Small intestine (tissue), 7 donors: ENCODE measurements around the gene PDE8A. TPM values are rescaled to one million over a fixed set of nuclear protein-coding genes. Genes with fewer than 3 reads are reported as not detected.
A peak's percentile ranks its signal among the peaks of the same experiment; 100 is the strongest.

Experiments used
- DNase-seq, 2 donors: peaks; one replicate each; pipeline versions ENCODE4 v3.0.0 to v3.0.0-alpha.2; 2013
- FAIRE-seq: peaks from 2 replicates; lab custom pipeline; 2012; peaks lifted over from hg19 to GRCh38; lab: Jason Lieb, UNC
- H3K27ac ChIP-seq, 3 donors: one replicate each; pipeline ENCODE4 v1.5.1; 2013; ENCODE audit warnings: low read length in 2 of 3, mild to moderate bottlenecking in 2 of 3, control low read depth in 1 of 3, inconsistent platforms in 1 of 3, low read depth in 1 of 3, moderate library complexity in 1 of 3
- H3K27me3 ChIP-seq, 3 donors: one replicate each; pipeline ENCODE4 v1.6.1; 2013; ENCODE audit warnings: low read length in 3 of 3, inconsistent platforms in 1 of 3; ENCODE audit not compliant: control insufficient read depth in 3 of 3, insufficient read depth in 3 of 3
- H3K36me3 ChIP-seq, 3 donors: one replicate each; pipeline ENCODE4 v1.6.1; 2013; ENCODE audit warnings: low read length in 3 of 3, inconsistent platforms in 1 of 3, low read depth in 1 of 3, mild to moderate bottlenecking in 1 of 3, moderate library complexity in 1 of 3; ENCODE audit not compliant: control insufficient read depth in 3 of 3, insufficient read depth in 2 of 3
- H3K4me1 ChIP-seq, 3 donors: one replicate each; pipeline ENCODE4 v1.6.1; 2013; ENCODE audit warnings: low read length in 2 of 3, inconsistent platforms in 1 of 3, low read depth in 1 of 3, mild to moderate bottlenecking in 1 of 3, moderate library complexity in 1 of 3; ENCODE audit not compliant: control insufficient read depth in 3 of 3, insufficient read depth in 2 of 3
- H3K4me3 ChIP-seq, 3 donors: one replicate each; pipeline ENCODE4 v1.5.1; 2013; ENCODE audit warnings: low read length in 3 of 3, control low read depth in 1 of 3, inconsistent platforms in 1 of 3, low read depth in 1 of 3, mild to moderate bottlenecking in 1 of 3, moderate library complexity in 1 of 3
- H3K9me3 ChIP-seq, 2 donors: one replicate each; pipeline ENCODE4 v1.6.1; 2013; ENCODE audit warnings: low read depth in 1 of 2, low read length in 1 of 2; ENCODE audit not compliant: control insufficient read depth in 2 of 2, insufficient read depth in 1 of 2
- WGBS, 3 donors: extraction: QIAGEN DNeasy Blood & Tissue Kit; methylation state at CpG; one replicate each; pipeline ENCODE4 v1.1.7; 2013; 5-methylcytosine and 5-hydroxymethylcytosine counted together
- polyA plus RNA-seq, 4 donors: library from polyadenylated mRNA; stranded (reverse) in 3 of 4; unstranded in 1 of 4; fragments of 200-250 nt in 3 of 4; fragments of 120-200 nt in 1 of 4; gene quantifications; one replicate each; pipeline versions ENCODE4 v1.2.1 to v1.2.3, GENCODE V29; 2013
- donor health status: healthy with polysubstance abuse.
- donor health status: control.
- donor health status: control.
- donor health status: Bipolar disorder and iron deficiency.
- donor health status: healthy.

The PDE8A gene
- polyA plus RNA-seq, 4 donors: 18.4 to 62.0 (median 26.8) TPM

- peaks cover 0 to 4% (median 0%) of the 10 kb centered on the region in 3 donors for H3K4me1 ChIP-seq
- DNase-seq: no peak
- WGBS, 3 donors: 76 to 100% (median 79%) methylated on average over 1 of the region's 1 CpG
- no peak overlapping the region for H3K27ac ChIP-seq
- H3K9me3 ChIP-seq: no peaks in the 10 kb centered on the region
- peaks cover 0 to 3% (median 0%) of the 10 kb centered on the region in 3 donors for H3K36me3 ChIP-seq
- H3K4me3 ChIP-seq: no peak overlapping the region
- no peak for FAIRE-seq
- H3K27me3 ChIP-seq: no peaks in the 10 kb centered on the region
Observed at GRCh38 chr15:84953726-84954125, 27.9 kb upstream of the PDE8A start.

- Histone ChIP-seq H3K4me3 (no peak overlapping the region), H3K27ac (no peak overlapping the region)
- no peak for FAIRE-seq
Observed at GRCh38 chr15:84955089-84955848, 26.4 kb upstream of the PDE8A start.

GRCh38 chr15:84956199-84956598, 25.5 kb upstream of the PDE8A start:
- Histone ChIP-seq H3K27me3 (no peaks in the 10 kb centered on the region), H3K36me3 (no peaks in the 10 kb centered on the region), H3K27ac (no peak overlapping the region), H3K4me3 (no peak overlapping the region), H3K9me3 (no peaks in the 10 kb centered on the region), H3K4me1 (peaks cover 0 to 4% (median 0%) of the 10 kb centered on the region in 3 donors)
- DNase-seq (no peak), FAIRE-seq (no peak)
- WGBS, 3 donors: 81 to 91% (median 89%) methylated on average over 2 of the region's 2 CpGs

More at GRCh38 chr15:84955089-84955848, 26.4 kb upstream of the PDE8A start:
- no peaks in the 10 kb centered on the region for H3K9me3 ChIP-seq
- WGBS, 3 donors: 24 to 28% (median 27%) methylated on average over 15 of the region's 15 CpGs
- H3K27me3 ChIP-seq: no peaks in the 10 kb centered on the region
- peaks cover 0 to 3% (median 0%) of the 10 kb centered on the region in 3 donors for H3K36me3 ChIP-seq
- H3K4me1 ChIP-seq: peaks cover 0 to 4% (median 0%) of the 10 kb centered on the region in 3 donors
- peak; percentile 63 to 76 for DNase-seq

DNA sequence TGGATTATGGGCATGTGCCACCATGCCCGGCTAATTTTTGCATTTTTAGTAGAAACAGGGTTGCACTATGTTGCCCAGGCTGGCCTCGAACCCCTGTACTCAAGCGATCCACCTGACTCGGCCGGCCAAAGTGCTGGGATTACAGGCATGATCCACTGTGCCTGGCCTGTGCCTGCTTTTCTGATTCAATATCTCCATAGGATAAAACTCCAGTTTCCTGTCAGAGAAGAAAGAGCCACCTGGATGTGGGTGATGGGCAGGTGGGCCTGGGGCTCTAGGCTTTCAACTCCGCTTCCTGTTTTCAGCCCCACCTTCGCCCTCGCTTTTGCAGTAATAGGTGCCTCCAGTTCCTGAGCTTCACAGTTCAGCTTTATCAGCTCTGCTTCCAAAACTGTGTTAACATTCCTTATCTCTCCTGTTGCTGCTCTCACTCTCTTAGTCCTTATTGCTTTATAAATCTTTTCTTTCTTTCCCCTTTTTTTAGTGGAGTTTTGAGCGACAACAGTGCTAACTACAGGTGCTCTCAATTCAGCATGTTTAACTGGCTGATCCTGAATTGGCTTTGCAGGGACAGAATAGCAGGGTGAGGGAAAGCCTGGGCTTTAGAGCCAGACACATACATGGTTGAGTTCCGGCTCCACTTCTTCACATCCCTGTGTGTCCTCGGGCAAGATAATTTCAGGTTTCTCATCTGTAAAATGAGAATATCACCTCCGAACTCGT, 21.1 kb upstream of the PDE8A start:
- H3K4me3 ChIP-seq: no peak overlapping the region
- H3K4me1 ChIP-seq: peaks cover 0 to 2% (median 0%) of the 10 kb centered on the region in 3 donors
- peak in 1 of 2 donors; percentile 26 for DNase-seq
- peaks cover 0 to 14% (median 6%) of the 10 kb centered on the region in 3 donors for H3K36me3 ChIP-seq
- 68 to 78% (median 75%) methylated on average over 13 of the region's 13 CpGs for WGBS, 3 donors
- peaks cover 0 to 9% of the 10 kb centered on the region in 2 donors for H3K9me3 ChIP-seq
- no peaks in the 10 kb centered on the region for H3K27me3 ChIP-seq
- FAIRE-seq: no peak
- H3K27ac ChIP-seq: no peak overlapping the region

GRCh38 chr15:84961114-84961452, 20.6 kb upstream of the PDE8A start:
- H3K27ac ChIP-seq: no peak overlapping the region
- H3K27me3 ChIP-seq: no peaks in the 10 kb centered on the region
- H3K4me1 ChIP-seq: no peaks in the 10 kb centered on the region
- H3K36me3 ChIP-seq: peaks cover 0 to 14% (median 6%) of the 10 kb centered on the region in 3 donors
- 78 to 82% (median 79%) methylated on average over 3 of the region's 3 CpGs for WGBS, 3 donors
- FAIRE-seq: no peak
- peaks cover 0 to 9% of the 10 kb centered on the region in 2 donors for H3K9me3 ChIP-seq
- DNase-seq: no peak
- H3K4me3 ChIP-seq: no peak overlapping the region

- no peaks in the 10 kb centered on the region for H3K27me3 ChIP-seq
- H3K27ac ChIP-seq: no peak overlapping the region
- WGBS, 3 donors: 75 to 78% (median 75%) methylated on average over 3 of the region's 3 CpGs
- peaks cover 0 to 11% of the 10 kb centered on the region in 2 donors for H3K9me3 ChIP-seq
- no peak for DNase-seq
- no peak for FAIRE-seq
- H3K4me1 ChIP-seq: no peaks in the 10 kb centered on the region
- peaks cover 0 to 14% (median 6%) of the 10 kb centered on the region in 3 donors for H3K36me3 ChIP-seq
- no peak overlapping the region for H3K4me3 ChIP-seq
Observed at GRCh38 chr15:84961707-84962106, 19.9 kb upstream of the PDE8A start.

DNA sequence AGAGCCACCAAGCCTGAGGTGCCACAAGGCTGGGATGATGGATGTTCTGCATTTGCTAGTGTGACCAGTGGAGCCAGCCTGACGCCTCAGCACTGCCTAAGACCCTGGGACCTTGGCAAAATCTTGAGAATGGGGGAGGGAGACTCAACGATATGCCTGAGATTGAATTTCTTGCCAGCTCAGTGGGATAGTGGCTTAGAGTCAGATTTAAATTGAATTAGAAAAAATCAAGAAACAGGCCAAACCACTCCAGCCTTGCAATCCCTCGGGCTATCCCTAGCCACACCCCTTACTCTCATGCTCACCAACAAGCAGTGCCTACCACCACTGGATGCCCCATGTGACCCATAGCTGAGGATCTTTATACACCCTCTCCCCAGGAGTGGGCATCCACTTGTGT, 18.7 kb upstream of the PDE8A start:
- H3K4me1 ChIP-seq: no peaks in the 10 kb centered on the region
- no peaks in the 10 kb centered on the region for H3K27me3 ChIP-seq
- no peak for FAIRE-seq
- 70 to 84% (median 71%) methylated on average over 3 of the region's 3 CpGs for WGBS, 3 donors
- peaks cover 0 to 14% (median 6%) of the 10 kb centered on the region in 3 donors for H3K36me3 ChIP-seq
- no peak overlapping the region for H3K27ac ChIP-seq
- no peak overlapping the region for H3K4me3 ChIP-seq
- DNase-seq: no peak
- peaks cover 0 to 12% of the 10 kb centered on the region in 2 donors for H3K9me3 ChIP-seq

DNA sequence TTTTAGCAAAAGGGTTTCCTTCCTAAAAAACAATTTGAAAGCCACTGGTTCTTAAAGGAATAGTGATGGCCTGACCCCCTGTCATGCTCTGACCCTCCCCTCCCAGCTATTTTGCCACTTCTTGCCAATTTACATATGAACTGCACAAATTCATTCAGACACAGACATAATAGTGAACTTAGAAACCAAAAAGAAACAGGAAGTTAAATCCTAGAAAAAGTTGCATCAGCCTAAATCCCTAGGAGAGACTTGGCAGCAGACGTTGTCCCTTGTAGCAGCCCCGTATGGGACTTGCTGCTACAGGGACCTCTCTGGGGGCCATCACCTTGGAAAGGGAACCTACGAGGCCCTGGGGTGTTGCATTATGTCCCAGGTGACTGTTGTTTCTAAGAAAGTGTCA, 14.3 kb upstream of the PDE8A start:
- FAIRE-seq (no peak), DNase-seq (no peak)
- Histone ChIP-seq H3K4me1 (no peaks in the 10 kb centered on the region), H3K36me3 (peaks cover 0 to 13% (median 6%) of the 10 kb centered on the region in 3 donors), H3K9me3 (peaks cover 0 to 12% of the 10 kb centered on the region in 2 donors), H3K27ac (no peak overlapping the region), H3K27me3 (no peaks in the 10 kb centered on the region), H3K4me3 (no peak overlapping the region)
- 48 to 51% (median 51%) methylated on average over 3 of the region's 3 CpGs for WGBS, 3 donors
